CD4-positive, alpha-beta memory T cell (primary cell): ENCODE measurements around the gene FMN1. TPM values are rescaled to one million over a fixed set of nuclear protein-coding genes. Genes with fewer than 3 reads are reported as not detected.

Experiments
- CTCF ChIA-PET: fragments of 350-600 bp; sonication (Branson Sonifier 250); formaldehyde crosslinking; loops from one replicate; lab custom pipeline; 2021; ENCODE audit warnings: inconsistent platforms; ENCODE audit not compliant: partially characterized antibody; lab: Charles Lee
- POLR2A ChIA-PET: fragments of 350-600 bp; sonication (Branson Sonifier 250); formaldehyde crosslinking; loops from one replicate; lab custom pipeline; 2021; ENCODE audit not compliant: partially characterized antibody; lab: Charles Lee
- DNase-seq, 5 donors: peaks; one replicate each; pipeline versions ENCODE4 v3.0.0 to v3.0.0-alpha.2; 2020 to 2022; ENCODE audit warnings: mixed read lengths in 1 of 5
- H3K27ac ChIP-seq: one replicate; pipeline ENCODE4 v1.7.0; 2013; ENCODE audit warnings: low read depth, low read length
- H3K27me3 ChIP-seq: 2 replicates; pipeline ENCODE4 v1.7.0; 2013; ENCODE audit warnings: mild to moderate bottlenecking, low read length, moderate library complexity; ENCODE audit not compliant: insufficient read depth
- H3K36me3 ChIP-seq: 2 replicates; pipeline ENCODE4 v1.7.0; 2013; ENCODE audit warnings: mild to moderate bottlenecking, low read length, moderate library complexity; ENCODE audit not compliant: insufficient read depth
- H3K4me1 ChIP-seq: 2 replicates; pipeline ENCODE4 v1.7.0; 2013; ENCODE audit warnings: mild to moderate bottlenecking, low read length, moderate library complexity; ENCODE audit not compliant: insufficient read depth
- H3K4me3 ChIP-seq, 2 donors: one replicate each; pipeline ENCODE4 v1.7.0; 2013; ENCODE audit warnings: low read length in 2 of 2, mild to moderate bottlenecking in 1 of 2
- H3K9me3 ChIP-seq, 2 donors: one replicate each; pipeline ENCODE4 v1.7.0; 2013; ENCODE audit warnings: low read length in 2 of 2, control low read depth in 1 of 2; ENCODE audit not compliant: control insufficient read depth in 1 of 2
- H3K27ac Mint-ChIP-seq, 7 donors: one replicate each; pipeline ENCODE4 v1.8.0; 2020 to 2021; ENCODE audit warnings: mixed read lengths in 7 of 7, mild to moderate bottlenecking in 6 of 7, inconsistent platforms in 3 of 7, moderate library complexity in 3 of 7
- H3K27me3 Mint-ChIP-seq, 2 donors: one replicate each; pipeline ENCODE4 v1.8.0; 2020 to 2021; ENCODE audit warnings: mixed read lengths in 2 of 2
- H3K36me3 Mint-ChIP-seq, 2 donors: one replicate each; pipeline ENCODE4 v1.8.0; 2020 to 2021; ENCODE audit warnings: mixed read lengths in 2 of 2, inconsistent platforms in 1 of 2, mild to moderate bottlenecking in 1 of 2
- H3K4me1 Mint-ChIP-seq, 4 donors: one replicate each; pipeline ENCODE4 v1.8.0; 2020 to 2021; ENCODE audit warnings: mixed read lengths in 4 of 4, mild to moderate bottlenecking in 1 of 4
- H3K4me3 Mint-ChIP-seq, 8 donors: one replicate each; pipeline ENCODE4 v1.8.0; 2020 to 2021; ENCODE audit warnings: mixed read lengths in 8 of 8, mild to moderate bottlenecking in 7 of 8, moderate library complexity in 6 of 8, inconsistent platforms in 3 of 8
- H3K9me3 Mint-ChIP-seq, 8 donors: one replicate each; pipeline ENCODE4 v1.8.0; 2020 to 2021; ENCODE audit warnings: mixed read lengths in 8 of 8, mild to moderate bottlenecking in 5 of 8, inconsistent platforms in 3 of 8, moderate library complexity in 1 of 8
- intact Hi-C: fragments of 100-400 bp; cut with micrococcal nuclease; formaldehyde crosslinking; loops from one replicate; pipeline ENCODE4 v1.15.1; 2023
- polyA plus RNA-seq, 2 donors: library from polyadenylated mRNA; unstranded; fragments of 300-500 nt; fragmentation: Illumina TruSeq; gene quantifications; one replicate each; pipeline ENCODE4 v1.2.3, GENCODE V29; 2021
- total RNA-seq, 2 experiments: library from RNA; stranded (reverse); gene quantifications; one replicate each; pipeline ENCODE4 v1.2.3, GENCODE V29; 2021

Gene FMN1
- total and polyA plus RNA-seq, 4 experiments from 2014 or later: 0.02 to 0.84 (median 0.38) TPM

DNA sequence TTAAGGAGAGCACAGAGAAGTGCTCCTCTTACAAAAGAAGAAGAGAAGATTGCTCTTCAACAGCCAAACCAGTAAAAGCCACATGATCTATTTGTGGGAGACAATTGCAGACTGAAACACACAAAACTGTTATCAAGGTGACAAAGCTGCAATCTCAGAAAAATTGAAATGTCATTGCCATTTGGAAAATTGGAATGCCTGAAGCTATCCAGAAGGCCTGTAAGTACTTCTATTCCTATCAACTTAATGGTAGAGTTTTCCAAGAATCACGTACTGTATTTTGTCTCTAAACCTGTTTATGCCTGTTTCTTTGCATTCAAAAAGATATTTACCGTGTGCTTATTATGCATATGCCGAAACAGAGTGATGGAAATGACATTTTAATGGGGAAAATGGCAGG lies 272.0 kb downstream of the FMN1 start:
- ChIA-PET CTCF (no interaction called here), POLR2A (no interaction called here)
- intact Hi-C loops: no loop called here
- no peak for DNase-seq
- Histone ChIP-seq H3K4me1 (no peaks in the 10 kb centered on the region), H3K27me3 (no peaks in the 10 kb centered on the region), H3K9me3 (no peaks in the 10 kb centered on the region), H3K4me3 (no peak overlapping the region), H3K36me3 (no peaks in the 10 kb centered on the region), H3K27ac (no peak overlapping the region)
- Mint-ChIP-seq H3K36me3 (no peaks in the 10 kb centered on the region), H3K9me3 (no peaks in the 10 kb centered on the region), H3K27me3 (no peaks in the 10 kb centered on the region), H3K4me3 (no peak overlapping the region), H3K27ac (no peak overlapping the region), H3K4me1 (no peaks in the 10 kb centered on the region)

GRCh38 chr15:32919749-32920414 lies 274.6 kb downstream of the FMN1 start:
- DNase-seq: no peak
- no peak overlapping the region for H3K27ac Mint-ChIP-seq
- H3K4me1 Mint-ChIP-seq: no peaks in the 10 kb centered on the region
- intact Hi-C loops: no loop called here
- no peak overlapping the region for H3K4me3 ChIP-seq
- peaks cover 0 to 3% (median 0%) of the 10 kb centered on the region in 8 donors for H3K9me3 Mint-ChIP-seq
- CTCF ChIA-PET: no interaction called here
- no peaks in the 10 kb centered on the region for H3K36me3 Mint-ChIP-seq
- H3K27ac ChIP-seq: no peak overlapping the region
- POLR2A ChIA-PET: no interaction called here
- H3K9me3 ChIP-seq: no peaks in the 10 kb centered on the region
- no peaks in the 10 kb centered on the region for H3K27me3 Mint-ChIP-seq
- H3K36me3 ChIP-seq: no peaks in the 10 kb centered on the region
- H3K4me1 ChIP-seq: no peaks in the 10 kb centered on the region
- no peaks in the 10 kb centered on the region for H3K27me3 ChIP-seq
- H3K4me3 Mint-ChIP-seq: no peak overlapping the region

DNA sequence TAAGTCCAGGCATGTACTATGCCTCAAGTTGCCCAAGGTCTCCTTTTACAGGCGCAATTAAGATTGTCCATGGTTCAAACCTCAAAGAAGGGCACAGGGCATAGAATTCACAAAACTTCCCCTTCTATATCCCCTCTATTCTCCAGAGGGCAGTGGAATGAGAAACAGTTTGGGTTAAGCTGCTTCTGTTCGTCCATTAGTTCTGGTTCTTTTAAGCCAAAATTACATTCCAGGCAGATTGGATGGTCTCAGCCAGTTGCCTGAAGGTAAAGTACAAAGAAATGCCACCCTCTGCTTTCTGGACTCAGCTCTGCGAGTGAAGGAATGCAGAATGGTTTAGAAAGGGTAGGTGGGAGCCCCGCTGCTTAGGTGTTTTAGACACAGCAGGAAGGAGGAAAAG lies 276.0 kb downstream of the FMN1 start:
- intact Hi-C loops: no loop called here
- no peaks in the 10 kb centered on the region for H3K4me1 Mint-ChIP-seq
- Histone ChIP-seq H3K27ac (no peak overlapping the region), H3K27me3 (no peaks in the 10 kb centered on the region), H3K4me1 (no peaks in the 10 kb centered on the region), H3K9me3 (no peaks in the 10 kb centered on the region), H3K4me3 (no peak overlapping the region), H3K36me3 (no peaks in the 10 kb centered on the region)
- peaks cover 0 to 3% (median 0%) of the 10 kb centered on the region in 8 donors for H3K9me3 Mint-ChIP-seq
- ChIA-PET POLR2A (no interaction called here), CTCF (no interaction called here)
- H3K27me3 Mint-ChIP-seq: peaks cover 0 to 2% of the 10 kb centered on the region in 2 donors
- H3K36me3 Mint-ChIP-seq: no peaks in the 10 kb centered on the region
- DNase-seq: no peak
- no peak overlapping the region for H3K27ac Mint-ChIP-seq
- no peak overlapping the region for H3K4me3 Mint-ChIP-seq

GRCh38 chr15:32910839-32911238 lies 283.7 kb downstream of the FMN1 start:
- Mint-ChIP-seq H3K27ac (no peak overlapping the region), H3K4me3 (no peak overlapping the region), H3K27me3 (peaks cover 0 to 2% of the 10 kb centered on the region in 2 donors), H3K9me3 (no peaks in the 10 kb centered on the region), H3K4me1 (no peaks in the 10 kb centered on the region), H3K36me3 (no peaks in the 10 kb centered on the region)
- no peak overlapping the region for H3K4me3 ChIP-seq
- CTCF ChIA-PET: no interaction called here
- H3K27me3 ChIP-seq: no peaks in the 10 kb centered on the region
- H3K27ac ChIP-seq: no peak overlapping the region
- H3K9me3 ChIP-seq: no peaks in the 10 kb centered on the region
- DNase-seq: no peak
- no peaks in the 10 kb centered on the region for H3K36me3 ChIP-seq
- intact Hi-C loops: no loop called here
- POLR2A ChIA-PET: no interaction called here
- H3K4me1 ChIP-seq: no peaks in the 10 kb centered on the region

DNA sequence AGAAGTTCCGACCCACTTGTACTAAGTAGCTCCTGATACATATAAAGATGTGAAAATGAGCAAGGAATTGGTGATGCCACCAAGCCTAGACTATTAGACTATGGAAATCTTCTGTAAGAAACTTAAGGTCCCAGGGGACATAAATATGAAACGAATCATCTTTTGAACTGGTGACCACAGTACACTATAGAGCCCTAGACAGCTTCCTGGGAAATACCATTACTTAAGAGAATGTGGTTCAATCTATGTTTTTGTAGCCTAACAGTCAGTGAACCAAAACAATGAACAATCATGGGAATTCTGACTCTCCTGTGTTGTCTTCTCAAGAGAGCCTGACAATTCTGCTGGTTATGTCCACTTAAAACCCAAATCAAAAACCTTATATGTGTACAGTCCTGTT lies 285.1 kb downstream of the FMN1 start:
- no peaks in the 10 kb centered on the region for H3K36me3 ChIP-seq
- no peak overlapping the region for H3K27ac Mint-ChIP-seq
- H3K27ac ChIP-seq: no peak overlapping the region
- CTCF ChIA-PET: no interaction called here
- no peaks in the 10 kb centered on the region for H3K9me3 ChIP-seq
- H3K9me3 Mint-ChIP-seq: no peaks in the 10 kb centered on the region
- H3K36me3 Mint-ChIP-seq: no peaks in the 10 kb centered on the region
- H3K4me3 Mint-ChIP-seq: no peak overlapping the region
- POLR2A ChIA-PET: no interaction called here
- intact Hi-C loops: no loop called here
- H3K4me1 ChIP-seq: no peaks in the 10 kb centered on the region
- no peak overlapping the region for H3K4me3 ChIP-seq
- no peak for DNase-seq
- no peaks in the 10 kb centered on the region for H3K27me3 ChIP-seq
- no peaks in the 10 kb centered on the region for H3K4me1 Mint-ChIP-seq
- no peaks in the 10 kb centered on the region for H3K27me3 Mint-ChIP-seq

- Histone ChIP-seq H3K4me1 (no peaks in the 10 kb centered on the region), H3K9me3 (no peaks in the 10 kb centered on the region), H3K36me3 (no peaks in the 10 kb centered on the region), H3K4me3 (no peak overlapping the region), H3K27me3 (no peaks in the 10 kb centered on the region), H3K27ac (no peak overlapping the region)
- ChIA-PET CTCF (no interaction called here), POLR2A (no interaction called here)
- H3K27ac Mint-ChIP-seq: no peak overlapping the region
- DNase-seq: no peak
- no peaks in the 10 kb centered on the region for H3K27me3 Mint-ChIP-seq
- H3K36me3 Mint-ChIP-seq: no peaks in the 10 kb centered on the region
- H3K4me3 Mint-ChIP-seq: no peak overlapping the region
- intact Hi-C loops: no loop called here
- H3K9me3 Mint-ChIP-seq: no peaks in the 10 kb centered on the region
- H3K4me1 Mint-ChIP-seq: no peaks in the 10 kb centered on the region
These were observed 285.6 kb downstream of the FMN1 start for GRCh38 chr15:32908872-32909271.

GRCh38 chr15:32908135-32908801 lies 286.2 kb downstream of the FMN1 start:
- Histone ChIP-seq H3K36me3 (no peaks in the 10 kb centered on the region), H3K4me1 (no peaks in the 10 kb centered on the region), H3K27ac (no peak overlapping the region), H3K4me3 (no peak overlapping the region), H3K27me3 (no peaks in the 10 kb centered on the region), H3K9me3 (no peaks in the 10 kb centered on the region)
- ChIA-PET CTCF (no interaction called here), POLR2A (no interaction called here)
- Mint-ChIP-seq H3K9me3 (no peaks in the 10 kb centered on the region), H3K27ac (peak overlapping the region in 1 of 7 donors; percentile 19), H3K4me3 (no peak overlapping the region), H3K27me3 (no peaks in the 10 kb centered on the region), H3K36me3 (no peaks in the 10 kb centered on the region), H3K4me1 (no peaks in the 10 kb centered on the region)
- intact Hi-C loops: no loop called here
- no peak for DNase-seq
